GM21528 (cell line): ENCODE measurements around the gene AFF1.

Experiments used
- ATAC-seq: cut with Tn5 transposase; IDR thresholded peaks from one replicate; pipeline ENCODE4 v1.9.1; 2021; ENCODE audit warnings: mild to moderate bottlenecking, moderate library complexity; ENCODE audit not compliant: unreplicated experiment, low FRiP score

Gene AFF1

GRCh38 chr4:87185146-87185870 is 250.5 kb downstream of the AFF1 start:
- no peak for ATAC-seq

DNA sequence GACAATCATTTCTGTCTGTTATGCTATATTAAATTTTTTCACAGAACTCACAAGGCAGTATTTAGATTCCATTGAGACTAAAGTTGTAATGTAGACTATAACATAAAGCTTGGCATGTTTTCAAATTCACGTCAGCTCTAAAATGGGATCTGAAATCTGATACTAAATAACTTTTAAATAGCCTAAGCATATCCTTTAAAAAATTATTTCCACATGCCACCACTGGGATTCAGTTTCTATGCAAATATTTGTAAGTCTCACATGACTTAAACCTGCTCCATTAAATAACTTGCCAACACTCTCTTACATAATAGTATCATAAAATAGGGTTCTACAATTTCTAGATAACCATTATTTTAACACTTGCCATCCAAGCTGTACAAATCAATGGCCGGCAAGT is 253.2 kb downstream of the AFF1 start:
- no peak for ATAC-seq

DNA sequence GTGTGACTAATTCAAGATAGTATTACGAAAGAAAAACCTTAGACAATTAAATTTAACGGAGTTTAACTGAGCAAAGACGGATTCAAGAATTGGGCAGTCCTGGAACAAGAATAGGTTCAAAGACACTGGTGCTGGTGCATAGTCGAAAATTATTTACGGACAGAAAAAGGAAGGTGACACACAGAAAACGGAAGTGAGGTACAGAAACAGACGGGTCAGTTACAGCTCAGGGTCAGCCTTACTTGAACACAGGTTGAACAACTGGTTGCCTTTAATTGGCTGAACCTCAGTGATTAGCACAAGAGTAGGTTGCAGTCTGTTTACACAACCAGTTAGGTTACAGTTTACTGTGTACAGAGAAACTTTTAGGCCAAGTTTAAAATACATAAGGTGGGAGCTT is 254.1 kb downstream of the AFF1 start:
- no peak for ATAC-seq
